Adrenal gland (tissue), 5 donors: ENCODE results near the gene DUSP1.

Source experiments
- POLR2A ChIP-seq, 2 donors: fragments of 450-650 bp; IDR thresholded peaks; one replicate each; pipeline ENCODE4 v1.6.1; 2017; ENCODE audit warnings: antibody characterized with exemption in 2 of 2, mild to moderate bottlenecking in 2 of 2, moderate library complexity in 1 of 2
- TF ChIP-seq, protein P1 (sequence below), 6 experiments: fragments of 450-650 bp in 4 of 6; fragments of 200-600 bp in 2 of 6; sonication (generic) in 1 of 6; IDR thresholded peaks; 1 replicate in 5 of 6; 2 replicates in 1 of 6; pipeline versions ENCODE4 v1.5.1 to v1.8.0; 2016 to 2021; ENCODE audit warnings: antibody characterized with exemption in 6 of 6, mild to moderate bottlenecking in 2 of 6, moderate library complexity in 1 of 6
- donor health status: DM: no; HTN: no; CAD: no.

DNA sequence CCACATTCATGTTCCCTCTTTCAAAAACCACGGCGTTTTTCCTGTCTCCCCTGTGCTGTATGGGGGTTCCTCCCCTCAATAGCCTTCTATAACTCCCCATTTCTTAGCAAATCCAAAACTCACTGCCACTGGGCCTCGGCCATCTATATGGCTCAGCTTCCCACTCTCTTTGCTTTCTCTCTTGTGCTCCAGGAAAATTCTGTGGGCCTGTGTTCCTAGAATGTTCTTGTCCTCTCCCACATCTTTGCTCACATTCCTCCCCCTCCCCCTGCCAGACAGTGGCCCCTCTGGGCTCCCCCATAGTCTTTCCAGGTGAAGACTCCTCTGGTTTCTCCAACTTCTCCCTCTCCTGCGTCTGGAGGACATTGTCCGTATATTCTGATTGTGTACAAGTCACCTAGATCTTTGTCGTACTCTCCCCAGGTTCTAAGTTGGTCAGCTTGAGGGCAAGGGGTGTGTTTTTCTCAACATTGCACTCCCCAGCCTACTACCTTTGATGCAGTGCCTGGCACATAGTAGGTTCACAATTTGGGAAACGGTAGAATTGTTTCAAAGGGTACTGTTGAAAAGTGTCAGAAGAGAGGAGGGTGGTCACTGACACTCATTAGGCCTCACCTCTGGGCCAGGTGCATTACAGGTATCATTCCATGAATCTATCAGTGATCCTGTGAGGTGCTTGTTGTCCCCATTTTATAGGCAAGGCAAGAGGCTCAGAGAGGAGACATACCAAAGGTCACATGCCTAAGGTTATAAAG lies 3.7 kb upstream of the DUSP1 start:
- TF ChIP-seq, protein P1, sequence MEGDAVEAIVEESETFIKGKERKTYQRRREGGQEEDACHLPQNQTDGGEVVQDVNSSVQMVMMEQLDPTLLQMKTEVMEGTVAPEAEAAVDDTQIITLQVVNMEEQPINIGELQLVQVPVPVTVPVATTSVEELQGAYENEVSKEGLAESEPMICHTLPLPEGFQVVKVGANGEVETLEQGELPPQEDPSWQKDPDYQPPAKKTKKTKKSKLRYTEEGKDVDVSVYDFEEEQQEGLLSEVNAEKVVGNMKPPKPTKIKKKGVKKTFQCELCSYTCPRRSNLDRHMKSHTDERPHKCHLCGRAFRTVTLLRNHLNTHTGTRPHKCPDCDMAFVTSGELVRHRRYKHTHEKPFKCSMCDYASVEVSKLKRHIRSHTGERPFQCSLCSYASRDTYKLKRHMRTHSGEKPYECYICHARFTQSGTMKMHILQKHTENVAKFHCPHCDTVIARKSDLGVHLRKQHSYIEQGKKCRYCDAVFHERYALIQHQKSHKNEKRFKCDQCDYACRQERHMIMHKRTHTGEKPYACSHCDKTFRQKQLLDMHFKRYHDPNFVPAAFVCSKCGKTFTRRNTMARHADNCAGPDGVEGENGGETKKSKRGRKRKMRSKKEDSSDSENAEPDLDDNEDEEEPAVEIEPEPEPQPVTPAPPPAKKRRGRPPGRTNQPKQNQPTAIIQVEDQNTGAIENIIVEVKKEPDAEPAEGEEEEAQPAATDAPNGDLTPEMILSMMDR (IDR thresholded peaks at IDR 0.05), result no peak
- TF ChIP-seq POLR2A (IDR thresholded peaks at IDR 0.05), result no peak
